ENCODE measurements around the gene SCN9A. TPM values are rescaled to one million over a fixed set of nuclear protein-coding genes. Genes with fewer than 3 reads are reported as not detected.

The SCN9A gene
- total RNA-seq = 0.68 and 0.87 TPM in 2 replicates

DNA sequence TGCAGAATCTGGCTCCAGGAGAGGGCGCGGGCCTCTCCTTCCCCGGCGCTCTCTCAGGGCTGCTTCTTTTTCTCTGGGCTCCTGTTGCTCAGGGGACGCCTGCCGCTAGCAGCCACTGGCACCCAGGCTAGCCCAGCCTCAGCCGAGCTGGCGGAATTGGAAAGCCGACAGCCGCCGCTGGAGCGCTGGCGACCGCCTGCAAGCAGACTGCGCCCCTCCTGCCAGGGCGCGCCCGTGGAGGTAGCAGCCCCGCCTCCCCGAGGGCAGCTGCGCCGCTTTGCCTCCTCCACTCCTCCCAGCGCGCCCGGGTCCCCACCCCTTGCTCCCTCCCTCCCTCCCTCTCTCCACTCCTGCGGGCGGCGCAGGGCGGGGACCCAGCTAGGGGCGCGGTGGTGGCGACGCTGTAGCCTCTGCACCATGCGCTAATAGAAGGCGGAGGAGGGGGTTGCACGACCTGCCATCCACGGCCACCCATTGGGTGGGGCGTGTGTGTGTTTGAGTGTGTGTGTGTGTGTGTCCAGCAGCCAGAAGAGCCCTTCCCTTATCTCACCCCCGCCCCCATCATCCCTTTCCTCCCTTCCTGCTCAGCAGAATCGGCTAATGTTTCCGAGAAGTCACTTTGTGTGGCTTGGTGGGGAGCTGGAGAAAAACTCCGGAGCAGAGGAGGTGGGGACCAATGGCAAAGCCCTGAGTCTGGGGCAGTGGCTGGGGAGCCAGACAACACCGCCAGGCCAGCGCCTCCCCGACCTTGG, at the start of gene SCN9A:
Gene SCN9A (minus strand): TSS at position 209 of the 752 bp plus-strand sequence. CDS start 64,188 bp downstream, outside the sequence.

Other genes with a start within 250 kb of the SCN9A start
- gene SCN1A, start 247.9 kb downstream of the SCN9A start, total RNA-seq = not detected in 2 replicates
- gene SCN7A, start 118.3 kb upstream of the SCN9A start, total RNA-seq = 0.06 TPM in 1 of 2 replicates, not detected in the other